ENCODE results near the gene FOXL2NB.

The FOXL2NB gene

DNA sequence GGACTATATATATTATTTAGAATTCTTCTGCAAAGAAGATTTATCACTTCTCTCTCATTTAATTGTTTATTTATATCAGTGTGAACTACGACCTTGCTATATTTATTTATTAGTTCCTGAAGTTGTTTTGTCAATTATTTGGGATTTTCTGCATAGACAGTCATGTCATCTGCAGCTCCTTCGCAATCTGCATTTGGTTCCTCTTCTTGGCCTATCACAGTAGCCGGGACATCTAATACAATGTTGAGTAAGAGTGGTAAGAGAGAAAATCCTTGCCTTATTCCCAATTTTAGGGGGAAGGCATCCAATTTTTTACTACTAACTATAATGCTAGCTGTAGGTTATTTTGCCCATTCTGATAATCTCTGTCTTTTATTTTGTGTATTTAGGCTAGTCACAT is 39.5 kb upstream of the FOXL2NB start:
- no peak overlapping the region for H3K4me3 ChIP-seq (ENCODE audit: low read depth, low read length)
- no peak for DNase-seq (ENCODE audit: low read depth, low spot score)
- in situ Hi-C loops (cut with HindIII; ENCODE audit: low sequenced_read_pairs) = no loop called here
- TF ChIP-seq, protein P1, sequence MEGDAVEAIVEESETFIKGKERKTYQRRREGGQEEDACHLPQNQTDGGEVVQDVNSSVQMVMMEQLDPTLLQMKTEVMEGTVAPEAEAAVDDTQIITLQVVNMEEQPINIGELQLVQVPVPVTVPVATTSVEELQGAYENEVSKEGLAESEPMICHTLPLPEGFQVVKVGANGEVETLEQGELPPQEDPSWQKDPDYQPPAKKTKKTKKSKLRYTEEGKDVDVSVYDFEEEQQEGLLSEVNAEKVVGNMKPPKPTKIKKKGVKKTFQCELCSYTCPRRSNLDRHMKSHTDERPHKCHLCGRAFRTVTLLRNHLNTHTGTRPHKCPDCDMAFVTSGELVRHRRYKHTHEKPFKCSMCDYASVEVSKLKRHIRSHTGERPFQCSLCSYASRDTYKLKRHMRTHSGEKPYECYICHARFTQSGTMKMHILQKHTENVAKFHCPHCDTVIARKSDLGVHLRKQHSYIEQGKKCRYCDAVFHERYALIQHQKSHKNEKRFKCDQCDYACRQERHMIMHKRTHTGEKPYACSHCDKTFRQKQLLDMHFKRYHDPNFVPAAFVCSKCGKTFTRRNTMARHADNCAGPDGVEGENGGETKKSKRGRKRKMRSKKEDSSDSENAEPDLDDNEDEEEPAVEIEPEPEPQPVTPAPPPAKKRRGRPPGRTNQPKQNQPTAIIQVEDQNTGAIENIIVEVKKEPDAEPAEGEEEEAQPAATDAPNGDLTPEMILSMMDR (IDR thresholded peaks at IDR 0.05; ENCODE audit: low read depth, low read length) = no peak

DNA sequence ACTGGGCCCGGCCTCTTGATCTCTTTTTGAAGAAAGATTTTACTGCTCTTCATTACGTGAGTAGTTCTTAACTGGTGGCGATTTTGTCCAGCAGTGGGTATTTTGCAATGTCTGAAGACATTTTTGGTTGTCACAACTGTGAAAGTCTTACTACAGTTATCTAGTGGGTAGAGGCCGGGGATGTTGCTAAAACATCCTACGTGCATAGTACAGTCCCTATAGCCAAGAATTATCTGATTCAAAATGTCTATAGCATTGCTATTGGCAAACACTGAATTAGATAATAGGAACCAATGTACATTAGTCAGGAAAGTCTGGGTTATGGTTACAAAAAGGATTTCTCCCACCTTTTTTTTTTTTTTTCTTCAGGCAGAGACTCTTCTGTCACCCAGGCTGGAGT is 38.2 kb upstream of the FOXL2NB start:
- in situ Hi-C loops (cut with HindIII; ENCODE audit: low sequenced_read_pairs) = no loop called here

DNA sequence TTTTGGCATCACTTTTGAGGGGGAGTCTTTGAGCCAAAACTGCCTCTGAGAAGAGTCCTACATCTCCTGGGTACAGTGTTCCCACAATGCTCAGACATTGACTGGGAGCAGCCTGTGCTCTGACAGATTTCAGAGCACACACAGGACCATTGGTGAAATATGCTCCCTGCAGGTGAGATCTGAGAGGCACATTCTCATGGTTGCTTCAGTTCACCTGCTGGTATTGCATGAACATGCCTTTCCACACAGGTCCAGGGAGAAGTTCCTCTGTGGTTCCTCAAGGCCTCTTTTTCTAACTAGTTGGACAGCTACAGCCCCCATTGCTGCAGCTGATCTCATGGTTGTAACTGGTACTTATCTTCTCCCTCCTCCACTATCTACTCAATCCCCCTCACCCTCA is 37.1 kb upstream of the FOXL2NB start:
- no peak overlapping the region for H3K4me3 ChIP-seq (ENCODE audit: low read depth, low read length)
- DNase-seq (ENCODE audit: low read depth, low spot score) = no peak
- TF ChIP-seq, protein P1 (IDR thresholded peaks at IDR 0.05; ENCODE audit: low read depth, low read length) = no peak
- in situ Hi-C loops (cut with HindIII; ENCODE audit: low sequenced_read_pairs) = no loop called here

More for the DNA sequence above, 38.2 kb upstream of the FOXL2NB start:
- TF ChIP-seq, protein P1 (IDR thresholded peaks at IDR 0.05; ENCODE audit: low read depth, low read length) = no peak
- DNase-seq (ENCODE audit: low read depth, low spot score) = no peak
- H3K4me3 ChIP-seq (ENCODE audit: low read depth, low read length) = no peak overlapping the region

DNA sequence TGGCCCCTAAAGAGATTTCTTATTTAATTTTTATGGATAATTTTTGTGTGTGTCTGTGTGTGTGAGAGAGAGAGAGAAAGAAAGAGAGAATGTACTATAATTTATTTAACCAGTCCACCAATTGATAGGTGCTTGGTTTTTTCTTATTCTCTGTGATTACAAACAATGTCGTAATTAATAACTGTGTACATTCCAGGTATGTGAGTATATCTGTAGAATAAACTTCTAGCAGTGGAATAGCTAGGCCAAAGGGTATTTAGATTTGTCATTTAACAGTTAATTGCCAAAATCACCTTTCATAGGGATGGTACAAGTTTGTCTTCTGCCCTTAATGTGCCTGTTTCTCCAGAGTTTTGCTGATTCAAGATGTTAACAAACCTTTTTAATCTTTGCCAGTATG is 35.4 kb upstream of the FOXL2NB start:
- in situ Hi-C loops (cut with HindIII; ENCODE audit: low sequenced_read_pairs) = no loop called here
- DNase-seq (ENCODE audit: low read depth, low spot score) = no peak
- no peak overlapping the region for H3K4me3 ChIP-seq (ENCODE audit: low read depth, low read length)
- TF ChIP-seq, protein P1 (IDR thresholded peaks at IDR 0.05; ENCODE audit: low read depth, low read length) = no peak

GRCh38 chr3:138912237-138912636 is 34.8 kb upstream of the FOXL2NB start:
- no peak for DNase-seq (ENCODE audit: low read depth, low spot score)
- no peak overlapping the region for H3K4me3 ChIP-seq (ENCODE audit: low read depth, low read length)
- TF ChIP-seq, protein P1 (IDR thresholded peaks at IDR 0.05; ENCODE audit: low read depth, low read length) = no peak
- in situ Hi-C loops (cut with HindIII; ENCODE audit: low sequenced_read_pairs) = no loop called here

DNA sequence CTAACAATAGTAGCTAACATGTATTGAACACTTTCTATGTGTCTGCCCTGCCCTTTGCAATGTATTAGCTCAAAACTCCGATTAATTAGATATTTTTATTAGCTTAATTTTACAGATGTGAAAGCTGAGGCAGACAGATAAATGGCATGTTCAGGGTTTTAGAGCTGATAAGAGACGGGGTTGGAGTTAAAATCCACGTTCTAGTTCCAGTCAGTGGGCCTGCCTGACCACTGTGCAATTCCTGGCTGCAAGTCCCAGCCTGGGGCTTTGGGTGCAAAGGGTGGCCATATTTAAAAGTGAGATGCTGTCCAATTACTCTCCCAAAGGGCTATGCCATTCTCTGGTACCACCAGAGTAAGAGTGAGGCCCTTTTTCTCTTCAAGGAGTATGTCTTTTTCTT is 33.3 kb upstream of the FOXL2NB start:
- no peak for DNase-seq (ENCODE audit: low read depth, low spot score)
- in situ Hi-C loops (cut with HindIII; ENCODE audit: low sequenced_read_pairs) = no loop called here
- H3K4me3 ChIP-seq (ENCODE audit: low read depth, low read length) = no peak overlapping the region
- TF ChIP-seq, protein P1 (IDR thresholded peaks at IDR 0.05; ENCODE audit: low read depth, low read length) = no peak

Data from astrocyte of the spinal cord (primary cell).